HCT116 (cell line): ENCODE data around the gene SSRP1. TPM values are rescaled to one million over a fixed set of nuclear protein-coding genes. Genes with fewer than 3 reads are reported as not detected.

Experiments used
- ATAC-seq: fragments of 200-7000 bp; cut with Tn5 transposase; 2 replicates; pipeline ENCODE4 v1.9.1; 2020; ENCODE audit warnings: mild to moderate bottlenecking, moderate library complexity
- BruUV-seq: library from RNA; stranded (reverse); fragments of 400-500 nt; replicated peaks from 2 replicates; lab custom pipeline; 2021; lab: Mats Ljungman, UMichigan
- CTCF ChIA-PET: fragments of 300-600 bp; sonication (Branson Sonifier 250); formaldehyde crosslinking; loops from one replicate; lab custom pipeline; 2021; ENCODE audit warnings: antibody characterized with exemption; lab: Charles Lee
- POLR2A ChIA-PET: fragments of 300-600, 350-600 bp; sonication (Branson Sonifier 250); formaldehyde crosslinking; loops from one replicate; lab custom pipeline; 2021; ENCODE audit warnings: antibody characterized with exemption; lab: Charles Lee
- RAD21 ChIA-PET, 2 experiments: fragments of 300-600 bp; sonication (Branson Sonifier 250); formaldehyde crosslinking; loops; one replicate each; lab custom pipeline; 2023; ENCODE audit warnings: low total read pairs in 2 of 2; ENCODE audit not compliant: uncharacterized antibody in 2 of 2, unreplicated experiment in 2 of 2, low non-redundant PET in 1 of 2; lab: Charles Lee
- DNase-seq: peaks from one replicate; pipeline ENCODE4 v3.0.0-alpha.2; 2010; ENCODE audit warnings: low read depth, low spot score
- H2AFZ ChIP-seq: fragments of 200-600 bp; shearing (Covaris generic), sonication (generic); 2 replicates; pipeline ENCODE4 v1.6.1; 2017; ENCODE audit warnings: low read depth, mixed run types, mixed read lengths, antibody characterized with exemption, low read length; ENCODE audit not compliant: poor library complexity, severe bottlenecking
- H3K27ac ChIP-seq: 2 replicates; pipeline ENCODE4 v1.5.1; 2012; ENCODE audit warnings: low read depth, low read length
- H3K27me3 ChIP-seq: fragments of 200-600 bp; sonication (generic); 2 replicates; pipeline ENCODE4 v1.6.1; 2016; ENCODE audit warnings: mixed run types, low read length, mixed read lengths; ENCODE audit not compliant: insufficient read depth
- H3K36me3 ChIP-seq, 2 experiments: fragments of 200-500 bp in 1 of 2; fragments of 200-600 bp in 1 of 2; sonication (Bioruptor generic) in 1 of 2; sonication (generic) in 1 of 2; 2 replicates each; pipeline versions ENCODE4 v1.5.1 to v1.6.1; 2014 to 2016; ENCODE audit warnings: low read length in 2 of 2, inconsistent platforms in 1 of 2, mixed read lengths in 1 of 2, mixed run types in 1 of 2; ENCODE audit not compliant: insufficient read depth in 2 of 2, control insufficient read depth in 1 of 2
- H3K4me1 ChIP-seq, 2 experiments: fragments of 200-600 bp in 1 of 2; sonication (generic) in 1 of 2; 2 replicates each; pipeline versions ENCODE4 v1.5.1 to v1.6.1; 2012 to 2017; ENCODE audit warnings: low read length in 2 of 2, inconsistent platforms in 1 of 2, mild to moderate bottlenecking in 1 of 2, mixed read lengths in 1 of 2, mixed run types in 1 of 2, moderate library complexity in 1 of 2; ENCODE audit not compliant: insufficient read depth in 2 of 2, control insufficient read depth in 1 of 2
- H3K4me2 ChIP-seq: fragments of 200-600 bp; sonication (generic); 2 replicates; pipeline ENCODE4 v1.6.1; 2017; ENCODE audit warnings: mixed run types, low read length, mixed read lengths
- H3K4me3 ChIP-seq, 2 experiments: fragments of 200-600 bp in 1 of 2; sonication (generic) in 1 of 2; replicated peaks in 1 of 2; 2 replicates each; pipeline ENCODE4 v1.5.1; 2011 to 2016; ENCODE audit warnings: low read length in 2 of 2, control low read depth in 1 of 2, low read depth in 1 of 2, mild to moderate bottlenecking in 1 of 2, mixed read lengths in 1 of 2, mixed run types in 1 of 2
- H3K79me2 ChIP-seq: fragments of 200-600 bp; sonication (generic); 2 replicates; pipeline ENCODE4 v1.6.1; 2017; ENCODE audit warnings: mild to moderate bottlenecking, mixed run types, low read length, moderate library complexity, mixed read lengths; ENCODE audit not compliant: insufficient read depth
- H3K9ac ChIP-seq: fragments of 200-600 bp; sonication (generic); 2 replicates; pipeline ENCODE4 v1.6.1; 2016; ENCODE audit warnings: low read length, mixed read lengths
- H3K9me2 ChIP-seq: fragments of 200-600 bp; sonication (generic), shearing (Covaris generic); 2 replicates; pipeline ENCODE4 v1.6.1; 2017; ENCODE audit warnings: mixed run types, mild to moderate bottlenecking, moderate library complexity; ENCODE audit not compliant: insufficient read depth
- H3K9me3 ChIP-seq, 2 experiments: fragments of 200-500 bp in 1 of 2; fragments of 200-600 bp in 1 of 2; sonication (Bioruptor generic) in 1 of 2; sonication (generic) in 1 of 2; 2 replicates each; pipeline ENCODE4 v1.6.1; 2014 to 2017; ENCODE audit warnings: low read length in 2 of 2, mixed read lengths in 2 of 2, inconsistent platforms in 1 of 2, low read depth in 1 of 2, mild to moderate bottlenecking in 1 of 2, mixed run types in 1 of 2, moderate library complexity in 1 of 2; ENCODE audit not compliant: control insufficient read depth in 1 of 2, insufficient read depth in 1 of 2
- H4K20me1 ChIP-seq: fragments of 200-600 bp; sonication (generic), shearing (Covaris generic); 2 replicates; pipeline ENCODE4 v1.6.1; 2017; ENCODE audit warnings: mixed run types, mild to moderate bottlenecking, moderate library complexity; ENCODE audit not compliant: insufficient read depth
- CBX3 ChIP-seq: IDR thresholded peaks from 2 replicates; pipeline ENCODE4 v1.6.1; 2012; ENCODE audit warnings: low read depth
- CEBPB ChIP-seq: IDR thresholded peaks from 2 replicates; pipeline ENCODE4 v1.6.1; 2012; ENCODE audit warnings: low read depth
- ELF1 ChIP-seq: IDR thresholded peaks from 2 replicates; pipeline ENCODE4 v1.6.1; 2012; ENCODE audit warnings: low read depth, borderline replicate concordance
- EZH2 ChIP-seq: fragments of 200-600 bp; sonication (generic); IDR thresholded peaks from 2 replicates; pipeline ENCODE4 v1.6.1; 2017; ENCODE audit warnings: antibody characterized with exemption, mixed run types
- FOSL1 ChIP-seq: IDR thresholded peaks from 2 replicates; pipeline ENCODE4 v1.6.1; 2012; ENCODE audit warnings: low read depth
- JUND ChIP-seq: IDR thresholded peaks from 2 replicates; pipeline ENCODE4 v1.6.1; 2012
- RAD21 ChIP-seq: IDR thresholded peaks from 2 replicates; pipeline ENCODE4 v1.6.1; 2012; ENCODE audit warnings: low read depth, mild to moderate bottlenecking
- SIN3A ChIP-seq: IDR thresholded peaks from 2 replicates; pipeline ENCODE4 v1.6.1; 2012; ENCODE audit warnings: low read depth
- SP1 ChIP-seq: IDR thresholded peaks from 2 replicates; pipeline ENCODE4 v1.6.1; 2012; ENCODE audit warnings: low read depth
- SRF ChIP-seq: IDR thresholded peaks from 2 replicates; pipeline ENCODE4 v1.6.1; 2012; ENCODE audit warnings: low read depth
- TCF7L2 ChIP-seq: IDR thresholded peaks from 2 replicates; pipeline ENCODE4 v1.7.0; 2011; ENCODE audit warnings: borderline replicate concordance, inconsistent platforms; ENCODE audit not compliant: insufficient read depth, insufficient read length; ENCODE audit errors: extremely low read depth
- YY1 ChIP-seq: IDR thresholded peaks from 2 replicates; pipeline ENCODE4 v1.6.1; 2011; ENCODE audit warnings: low read length, low read depth, moderate library complexity, mild to moderate bottlenecking; ENCODE audit not compliant: insufficient replicate concordance; ENCODE audit errors: extremely low read depth
- ZFX ChIP-seq: fragments of 450-650 bp; IDR thresholded peaks from 2 replicates; pipeline ENCODE4 v1.6.1; 2017
- ZNF274 ChIP-seq: fragments of 200-500 bp; sonication (Bioruptor generic); IDR thresholded peaks from 2 replicates; pipeline ENCODE4 v1.6.1; 2014; ENCODE audit warnings: mild to moderate bottlenecking, low read depth, low read length, inconsistent platforms
- intact Hi-C: fragments of 100-400 bp; cut with micrococcal nuclease; formaldehyde crosslinking; loops from 2 replicates; pipeline ENCODE4 v1.10.0; 2022
- total RNA-seq: library from RNA; stranded (reverse); gene quantifications from one replicate; pipeline ENCODE4 v1.2.1, GENCODE V29; 2021; ENCODE audit not compliant: unreplicated experiment
- TF ChIP-seq, protein P1 (sequence below): IDR thresholded peaks from 2 replicates; pipeline ENCODE4 v1.6.1; 2012
- TF ChIP-seq, protein P2 (sequence below): IDR thresholded peaks from 2 replicates; pipeline ENCODE4 v1.6.1; 2011; ENCODE audit warnings: mild to moderate bottlenecking, low read length, moderate library complexity; ENCODE audit not compliant: insufficient replicate concordance; ENCODE audit errors: extremely low read depth
- TF ChIP-seq, protein P3 (sequence below), 3 experiments: fragments of 200-600 bp in 1 of 3; sonication (generic) in 1 of 3; IDR thresholded peaks in 2 of 3; conservative IDR thresholded peaks in 1 of 3; 2 replicates each; pipeline ENCODE4 v1.5.1; 2012 to 2017; ENCODE audit warnings: low read depth in 2 of 3, low read length in 2 of 3, antibody characterized with exemption in 1 of 3, borderline replicate concordance in 1 of 3, control low read depth in 1 of 3, mild to moderate bottlenecking in 1 of 3, mixed read lengths in 1 of 3, mixed run types in 1 of 3, moderate library complexity in 1 of 3; ENCODE audit not compliant: insufficient read depth in 1 of 3
- TF ChIP-seq, protein P4 (sequence below): IDR thresholded peaks from 2 replicates; pipeline ENCODE4 v1.6.1; 2012
- TF ChIP-seq, protein P5 (sequence below): IDR thresholded peaks from 2 replicates; pipeline ENCODE4 v1.6.1; 2012; ENCODE audit warnings: low read depth

The SSRP1 gene
- total RNA-seq, 1 experiment from 2014 or later, result 260 TPM

DNA sequence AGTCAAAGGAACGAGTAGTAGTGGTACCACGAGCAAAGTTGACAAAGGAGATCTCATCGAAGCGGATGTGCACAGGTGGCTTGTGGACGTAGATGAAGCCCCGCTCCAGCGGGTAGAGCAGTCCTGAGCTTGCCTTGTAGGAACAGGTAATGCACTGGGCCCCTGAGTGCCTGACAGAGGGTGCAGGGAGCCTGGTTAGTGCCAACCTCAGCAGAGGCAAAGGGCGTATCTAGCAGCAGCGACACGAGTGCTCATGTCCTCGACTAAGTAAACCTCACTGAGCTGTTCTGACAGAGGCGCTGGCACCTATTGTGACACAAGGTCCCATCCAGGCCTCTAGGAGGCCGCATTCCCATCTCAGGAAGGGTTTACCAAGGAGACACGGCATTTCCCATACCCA is 4.0 kb downstream of the SSRP1 start:
- ChIA-PET CTCF (no interaction called here), RAD21 (no interaction called here), POLR2A (no interaction called here)
- no peaks in the 10 kb centered on the region for H3K27me3 ChIP-seq
- ATAC-seq (no peak), DNase-seq (no peak)
- H3K79me2 ChIP-seq, result peaks cover 77% of the 10 kb centered on the region
- H3K27ac ChIP-seq, result no peak overlapping the region
- BruUV-seq, result no TSS peak
- peaks cover 8 to 22% of the 10 kb centered on the region in 2 experiments; a peak in 3 of 4 replicates for H3K4me1 ChIP-seq
- intact Hi-C loops, result no loop called here
- H2AFZ ChIP-seq, result no peak overlapping the region
- TF ChIP-seq RAD21 (no peak), SIN3A (no peak), EZH2 (no peak), SP1 (no peak), ELF1 (no peak), ZFX (no peak), CEBPB (no peak), SRF (no peak), CBX3 (no peak), JUND (no peak), FOSL1 (no peak), TCF7L2 (no peak), ZNF274 (no peak), YY1 (no peak)
- TF ChIP-seq, protein P1, sequence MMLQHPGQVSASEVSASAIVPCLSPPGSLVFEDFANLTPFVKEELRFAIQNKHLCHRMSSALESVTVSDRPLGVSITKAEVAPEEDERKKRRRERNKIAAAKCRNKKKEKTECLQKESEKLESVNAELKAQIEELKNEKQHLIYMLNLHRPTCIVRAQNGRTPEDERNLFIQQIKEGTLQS, result no peak
- TF ChIP-seq, protein P2, sequence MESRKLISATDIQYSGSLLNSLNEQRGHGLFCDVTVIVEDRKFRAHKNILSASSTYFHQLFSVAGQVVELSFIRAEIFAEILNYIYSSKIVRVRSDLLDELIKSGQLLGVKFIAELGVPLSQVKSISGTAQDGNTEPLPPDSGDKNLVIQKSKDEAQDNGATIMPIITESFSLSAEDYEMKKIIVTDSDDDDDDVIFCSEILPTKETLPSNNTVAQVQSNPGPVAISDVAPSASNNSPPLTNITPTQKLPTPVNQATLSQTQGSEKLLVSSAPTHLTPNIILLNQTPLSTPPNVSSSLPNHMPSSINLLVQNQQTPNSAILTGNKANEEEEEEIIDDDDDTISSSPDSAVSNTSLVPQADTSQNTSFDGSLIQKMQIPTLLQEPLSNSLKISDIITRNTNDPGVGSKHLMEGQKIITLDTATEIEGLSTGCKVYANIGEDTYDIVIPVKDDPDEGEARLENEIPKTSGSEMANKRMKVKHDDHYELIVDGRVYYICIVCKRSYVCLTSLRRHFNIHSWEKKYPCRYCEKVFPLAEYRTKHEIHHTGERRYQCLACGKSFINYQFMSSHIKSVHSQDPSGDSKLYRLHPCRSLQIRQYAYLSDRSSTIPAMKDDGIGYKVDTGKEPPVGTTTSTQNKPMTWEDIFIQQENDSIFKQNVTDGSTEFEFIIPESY, result no peak
- TF ChIP-seq, protein P3, sequence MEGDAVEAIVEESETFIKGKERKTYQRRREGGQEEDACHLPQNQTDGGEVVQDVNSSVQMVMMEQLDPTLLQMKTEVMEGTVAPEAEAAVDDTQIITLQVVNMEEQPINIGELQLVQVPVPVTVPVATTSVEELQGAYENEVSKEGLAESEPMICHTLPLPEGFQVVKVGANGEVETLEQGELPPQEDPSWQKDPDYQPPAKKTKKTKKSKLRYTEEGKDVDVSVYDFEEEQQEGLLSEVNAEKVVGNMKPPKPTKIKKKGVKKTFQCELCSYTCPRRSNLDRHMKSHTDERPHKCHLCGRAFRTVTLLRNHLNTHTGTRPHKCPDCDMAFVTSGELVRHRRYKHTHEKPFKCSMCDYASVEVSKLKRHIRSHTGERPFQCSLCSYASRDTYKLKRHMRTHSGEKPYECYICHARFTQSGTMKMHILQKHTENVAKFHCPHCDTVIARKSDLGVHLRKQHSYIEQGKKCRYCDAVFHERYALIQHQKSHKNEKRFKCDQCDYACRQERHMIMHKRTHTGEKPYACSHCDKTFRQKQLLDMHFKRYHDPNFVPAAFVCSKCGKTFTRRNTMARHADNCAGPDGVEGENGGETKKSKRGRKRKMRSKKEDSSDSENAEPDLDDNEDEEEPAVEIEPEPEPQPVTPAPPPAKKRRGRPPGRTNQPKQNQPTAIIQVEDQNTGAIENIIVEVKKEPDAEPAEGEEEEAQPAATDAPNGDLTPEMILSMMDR (IDR thresholded peaks at IDR 0.05 in 2 of 3, conservative IDR thresholded peaks at IDR 0.05 in 1 of 3; ENCODE audit: borderline replicate concordance in 1 of 3, insufficient read depth in 1 of 3, low read depth in 2 of 3, low read length in 2 of 3), result no peak
- TF ChIP-seq, protein P4, sequence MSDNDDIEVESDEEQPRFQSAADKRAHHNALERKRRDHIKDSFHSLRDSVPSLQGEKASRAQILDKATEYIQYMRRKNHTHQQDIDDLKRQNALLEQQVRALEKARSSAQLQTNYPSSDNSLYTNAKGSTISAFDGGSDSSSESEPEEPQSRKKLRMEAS, result no peak
- TF ChIP-seq, protein P5, sequence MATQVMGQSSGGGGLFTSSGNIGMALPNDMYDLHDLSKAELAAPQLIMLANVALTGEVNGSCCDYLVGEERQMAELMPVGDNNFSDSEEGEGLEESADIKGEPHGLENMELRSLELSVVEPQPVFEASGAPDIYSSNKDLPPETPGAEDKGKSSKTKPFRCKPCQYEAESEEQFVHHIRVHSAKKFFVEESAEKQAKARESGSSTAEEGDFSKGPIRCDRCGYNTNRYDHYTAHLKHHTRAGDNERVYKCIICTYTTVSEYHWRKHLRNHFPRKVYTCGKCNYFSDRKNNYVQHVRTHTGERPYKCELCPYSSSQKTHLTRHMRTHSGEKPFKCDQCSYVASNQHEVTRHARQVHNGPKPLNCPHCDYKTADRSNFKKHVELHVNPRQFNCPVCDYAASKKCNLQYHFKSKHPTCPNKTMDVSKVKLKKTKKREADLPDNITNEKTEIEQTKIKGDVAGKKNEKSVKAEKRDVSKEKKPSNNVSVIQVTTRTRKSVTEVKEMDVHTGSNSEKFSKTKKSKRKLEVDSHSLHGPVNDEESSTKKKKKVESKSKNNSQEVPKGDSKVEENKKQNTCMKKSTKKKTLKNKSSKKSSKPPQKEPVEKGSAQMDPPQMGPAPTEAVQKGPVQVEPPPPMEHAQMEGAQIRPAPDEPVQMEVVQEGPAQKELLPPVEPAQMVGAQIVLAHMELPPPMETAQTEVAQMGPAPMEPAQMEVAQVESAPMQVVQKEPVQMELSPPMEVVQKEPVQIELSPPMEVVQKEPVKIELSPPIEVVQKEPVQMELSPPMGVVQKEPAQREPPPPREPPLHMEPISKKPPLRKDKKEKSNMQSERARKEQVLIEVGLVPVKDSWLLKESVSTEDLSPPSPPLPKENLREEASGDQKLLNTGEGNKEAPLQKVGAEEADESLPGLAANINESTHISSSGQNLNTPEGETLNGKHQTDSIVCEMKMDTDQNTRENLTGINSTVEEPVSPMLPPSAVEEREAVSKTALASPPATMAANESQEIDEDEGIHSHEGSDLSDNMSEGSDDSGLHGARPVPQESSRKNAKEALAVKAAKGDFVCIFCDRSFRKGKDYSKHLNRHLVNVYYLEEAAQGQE, result no peak
- H3K9me2 ChIP-seq, result no peaks in the 10 kb centered on the region
- H3K9ac ChIP-seq, result no peak overlapping the region
- no peaks in the 10 kb centered on the region for H3K9me3 ChIP-seq
- no peak overlapping the region for H3K4me3 ChIP-seq
- no peak overlapping the region for H3K4me2 ChIP-seq
- H4K20me1 ChIP-seq, result no peaks in the 10 kb centered on the region
- peaks cover 50 to 78% of the 10 kb centered on the region in 2 experiments for H3K36me3 ChIP-seq
